Measurements from ENCODE around the gene DDX56. TPM values are rescaled to one million over a fixed set of nuclear protein-coding genes. Genes with fewer than 3 reads are reported as not detected.

Gene DDX56
- total and polyA plus RNA-seq, 2 of the 13 experiments (the other 11 are each of a cell fraction or from before 2014, with no cell fraction given), result 82.6 to 120 TPM

- no peak overlapping the region for H3K4me3 ChIP-seq (replicated peaks in 1 of 3; ENCODE audit: insufficient read depth in 1 of 3, low read depth in 2 of 3, low read length in 3 of 3)
- ChIA-PET CTCF (ENCODE audit: low intra/inter-chr PET ratio, low total read pairs) (no interaction called here), POLR2A (no interaction called here)
- H3K4me1 ChIP-seq (ENCODE audit: insufficient read depth, low read length), result peaks cover 38% of the 10 kb centered on the region
- in situ Hi-C loops (cut with HindIII; ENCODE audit: extremely low pct_ligation_motif_present, low pct_unique_long_range_greater_than_20kb) (no loop called here), intact Hi-C loops (cut with micrococcal nuclease; ENCODE audit: unreplicated experiment) (no loop called here)
- H4K20me1 ChIP-seq (ENCODE audit: insufficient read depth, low read length), result peaks cover 6% of the 10 kb centered on the region; the same call in 1 of the 2 replicates
- H3K27me3 ChIP-seq (ENCODE audit: control insufficient read depth in 1 of 2, insufficient read depth in 2 of 2, low read length in 2 of 2), result no peaks in the 10 kb centered on the region
- no peak overlapping the region for H3K27ac ChIP-seq (ENCODE audit: extremely low read length, insufficient read depth, low read length)
- H3K9me3 ChIP-seq (ENCODE audit: low read length), result no peaks in the 10 kb centered on the region
- BruUV-seq (replicated peaks), result no TSS peak
- no peak for TF ChIP-seq CBFB (CRISPR knock-in tag; IDR thresholded peaks at IDR 0.05)
- no peak for TF ChIP-seq STAT5B (CRISPR knock-in tag; IDR thresholded peaks at IDR 0.05)
- no peak for TF ChIP-seq TERF1 (CRISPR knock-in tag; IDR thresholded peaks at IDR 0.05)
- TF ChIP-seq NR1H2 (CRISPR knock-in tag; IDR thresholded peaks at IDR 0.05; ENCODE audit: borderline replicate concordance, low read depth), result no peak
- TF ChIP-seq ZNF75D (CRISPR knock-in tag; IDR thresholded peaks at IDR 0.05; ENCODE audit: borderline replicate concordance), result no peak
- no peak for TF ChIP-seq ZBTB44 (CRISPR knock-in tag; IDR thresholded peaks at IDR 0.05)
- TF ChIP-seq ZNF281 (CRISPR knock-in tag; IDR thresholded peaks at IDR 0.05; ENCODE audit: borderline replicate concordance), result no peak
- H3K79me2 ChIP-seq (ENCODE audit: insufficient read depth, low read length), result peaks cover 83% of the 10 kb centered on the region
- no peak overlapping the region for H3K9ac ChIP-seq (ENCODE audit: insufficient read depth, low read depth, low read length)
- H2AFZ ChIP-seq (ENCODE audit: low read length), result no peak overlapping the region
- no peak overlapping the region for H3K4me2 ChIP-seq (ENCODE audit: low read depth, low read length)
- FAIRE-seq, result no peak
- DNase-seq (ENCODE audit: low spot score), result no peak
- ATAC-seq, result no peak
- H3K36me3 ChIP-seq (replicated peaks in 1 of 2; ENCODE audit: control insufficient read depth in 1 of 2, insufficient read depth in 2 of 2, low read length in 2 of 2), result 0 out of 5 replicates have a peak, but pooled peaks cover 0 to 5% of the 10 kb centered on the region in 2 experiments
- WGBS (ENCODE audit: low lambda C conversion rate), result 92% methylated on average over 2 of the region's 2 CpGs
Observed at GRCh38 chr7:44617225-44617890, 43.6 kb upstream of the DDX56 start.

All from HepG2 (cell line).